Tibial nerve (tissue), 3 donors: ENCODE data around the gene FMNL2.

Experiments used
- CTCF ChIP-seq, 5 experiments: fragments of 200-600 bp in 3 of 5; fragments of 450-650 bp in 2 of 5; sonication (generic) in 3 of 5; IDR thresholded peaks; one replicate each; pipeline ENCODE4 v1.5.1; 2016 to 2019; ENCODE audit warnings: antibody characterized with exemption in 5 of 5, mild to moderate bottlenecking in 3 of 5, moderate library complexity in 2 of 5
- POLR2A ChIP-seq, 2 donors: fragments of 450-650 bp; IDR thresholded peaks; one replicate each; pipeline ENCODE4 v1.6.1; 2017; ENCODE audit warnings: antibody characterized with exemption in 2 of 2, mild to moderate bottlenecking in 2 of 2, moderate library complexity in 2 of 2

- TF ChIP-seq CTCF (IDR thresholded peaks at IDR 0.05) (no peak), POLR2A (IDR thresholded peaks at IDR 0.05) (no peak)
Measured at GRCh38 chr2:152630466-152630865, 295.5 kb downstream of the FMNL2 start.
